Midbrain (tissue), 1 donor: Measurements from ENCODE around the gene EPHA2.
"Not testable (repeated sequence)": the region's sequence is repeated elsewhere in the genome, so short reads cannot be mapped to it uniquely, and the experiment has no call there.

ENCODE experiments used
- DNase-seq: peaks from one replicate; lab custom pipeline; 2025; lab: John Stamatoyannopoulos, UW

Gene EPHA2

DNA sequence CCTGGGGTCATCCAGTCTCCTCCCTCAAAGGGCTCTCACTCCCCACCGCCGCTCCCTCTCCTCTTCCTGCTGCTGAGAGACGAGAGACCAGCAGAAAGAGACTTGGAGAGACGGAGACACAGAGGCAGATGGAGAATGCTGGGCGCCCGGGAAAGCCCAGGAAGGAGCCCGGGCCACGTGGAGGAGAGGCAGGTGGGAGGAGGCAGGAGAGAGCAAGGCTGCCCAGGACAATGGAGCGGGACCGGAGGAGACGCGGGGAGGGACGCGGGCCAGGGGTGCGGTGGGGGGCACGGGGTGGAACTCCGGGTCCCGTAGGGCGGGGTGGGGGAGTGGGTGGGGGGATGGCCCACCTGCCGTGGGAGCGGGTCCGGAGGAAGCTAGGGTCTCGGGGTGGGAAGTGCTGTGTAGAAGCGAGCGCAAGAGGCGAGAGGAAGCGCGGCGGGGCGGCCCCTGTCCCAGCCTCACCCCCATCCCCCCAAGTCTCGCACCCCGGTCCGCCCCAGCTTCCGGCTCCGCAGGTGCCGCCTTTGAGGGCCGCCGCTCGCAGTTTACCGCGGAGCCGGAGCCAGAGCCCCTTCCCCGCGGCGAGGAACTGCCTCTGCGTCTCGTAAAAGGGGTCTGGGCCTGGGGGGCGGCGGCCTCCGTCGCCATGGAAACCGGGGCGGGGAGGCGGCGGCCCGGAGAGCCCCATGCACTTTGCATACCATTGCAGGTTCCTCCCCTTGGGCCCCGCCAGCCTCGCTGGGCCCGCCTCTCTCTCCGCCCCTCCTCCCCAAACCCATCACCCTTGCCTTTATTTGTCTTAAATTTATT is 11.7 kb upstream of the EPHA2 start:
- DNase-seq, result no peak

GRCh38 chr1:16166117-16166516 is 10.2 kb upstream of the EPHA2 start:
- no peak for DNase-seq

- no peak for DNase-seq
Observed at GRCh38 chr1:16165548-16165947, 9.7 kb upstream of the EPHA2 start.

DNA sequence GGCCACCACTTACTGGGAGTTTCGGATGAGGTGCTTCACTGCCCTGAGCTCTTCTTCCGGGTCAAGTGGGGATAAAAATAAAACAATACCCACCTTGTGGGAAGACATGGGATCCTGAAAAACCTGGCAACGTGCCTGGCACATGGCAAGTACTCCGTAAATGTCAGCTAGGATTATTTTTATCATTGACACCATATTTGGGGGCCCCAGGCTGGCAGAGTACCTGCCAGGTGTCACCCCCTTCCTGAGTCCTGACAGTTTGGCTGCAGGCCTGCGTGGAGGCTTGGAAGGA is 9.2 kb upstream of the EPHA2 start:
- no peak for DNase-seq

DNA sequence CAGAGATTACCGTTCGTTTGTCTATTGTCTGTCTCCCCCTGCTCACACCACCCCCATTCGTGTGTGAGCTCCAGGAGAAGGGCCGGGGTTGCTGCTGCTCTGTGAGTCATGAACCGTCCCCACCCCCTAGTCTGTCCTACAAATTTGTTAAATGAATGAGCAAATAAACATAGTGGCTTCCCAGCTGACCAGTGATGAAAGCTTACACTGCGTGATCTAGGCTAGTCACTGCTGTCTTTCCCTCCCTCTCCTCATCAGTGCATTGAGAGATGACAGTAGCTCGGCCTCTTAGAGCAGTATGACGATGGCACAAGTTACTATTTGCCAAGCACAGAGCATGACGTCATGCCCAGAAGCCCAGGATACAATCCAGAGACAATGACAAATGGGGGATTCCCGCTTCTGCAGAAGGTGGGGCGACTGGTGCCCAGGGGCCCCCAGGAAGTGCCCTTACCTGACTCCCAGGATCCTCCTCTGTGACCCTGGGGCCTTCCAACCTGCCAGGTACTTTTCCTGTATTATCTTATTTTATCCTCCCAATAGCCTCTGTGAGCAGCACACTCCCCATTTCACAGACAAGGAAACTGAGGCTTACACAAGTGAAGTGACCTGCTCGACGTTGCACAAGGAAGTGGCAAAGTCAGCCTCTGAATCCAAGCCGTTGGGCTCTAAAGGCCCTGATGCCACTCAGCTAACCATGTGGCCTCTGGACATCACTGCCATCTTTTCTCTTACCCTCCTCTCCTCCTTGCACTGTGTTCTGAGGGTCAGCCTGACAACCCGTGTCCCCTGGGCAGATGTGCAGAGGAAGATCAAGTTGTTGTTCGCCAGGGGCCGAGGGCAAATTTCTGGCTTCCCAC is 8.6 kb upstream of the EPHA2 start:
- DNase-seq, result no peak

DNA sequence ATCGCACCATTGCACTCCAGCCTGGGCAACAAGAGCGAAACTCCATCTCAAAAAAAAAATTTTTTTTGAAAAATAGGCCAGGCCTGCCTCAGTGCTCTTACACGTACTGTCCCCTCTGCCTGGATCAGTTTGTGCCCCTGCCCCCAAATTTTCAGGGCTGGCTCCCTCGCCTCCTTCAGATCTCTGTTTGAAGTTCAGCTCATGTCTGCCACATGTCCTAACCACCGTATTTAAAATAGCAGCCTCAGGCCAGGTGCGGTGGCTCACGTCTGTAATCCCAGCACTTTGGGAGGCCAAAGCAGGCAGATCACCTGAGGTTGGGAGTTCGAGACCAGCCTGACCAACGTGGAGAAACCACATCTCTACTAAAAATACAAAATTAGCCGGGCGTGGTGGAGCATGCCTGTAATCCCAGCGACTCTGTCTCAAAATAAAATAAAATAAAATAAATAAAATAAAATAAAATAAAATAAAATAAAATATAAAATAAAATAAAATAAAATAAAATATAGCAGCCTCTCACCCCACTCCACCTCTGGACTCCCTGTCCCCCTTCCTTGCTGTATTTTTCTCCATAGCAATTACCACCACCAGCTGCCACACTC is 7.8 kb upstream of the EPHA2 start:
- DNase-seq, result not testable (repeated sequence)

- DNase-seq, result no peak
Observed at GRCh38 chr1:16162163-16162822, 6.4 kb upstream of the EPHA2 start.

- no peak for DNase-seq
Observed at GRCh38 chr1:16161717-16162116, 5.8 kb upstream of the EPHA2 start.

DNA sequence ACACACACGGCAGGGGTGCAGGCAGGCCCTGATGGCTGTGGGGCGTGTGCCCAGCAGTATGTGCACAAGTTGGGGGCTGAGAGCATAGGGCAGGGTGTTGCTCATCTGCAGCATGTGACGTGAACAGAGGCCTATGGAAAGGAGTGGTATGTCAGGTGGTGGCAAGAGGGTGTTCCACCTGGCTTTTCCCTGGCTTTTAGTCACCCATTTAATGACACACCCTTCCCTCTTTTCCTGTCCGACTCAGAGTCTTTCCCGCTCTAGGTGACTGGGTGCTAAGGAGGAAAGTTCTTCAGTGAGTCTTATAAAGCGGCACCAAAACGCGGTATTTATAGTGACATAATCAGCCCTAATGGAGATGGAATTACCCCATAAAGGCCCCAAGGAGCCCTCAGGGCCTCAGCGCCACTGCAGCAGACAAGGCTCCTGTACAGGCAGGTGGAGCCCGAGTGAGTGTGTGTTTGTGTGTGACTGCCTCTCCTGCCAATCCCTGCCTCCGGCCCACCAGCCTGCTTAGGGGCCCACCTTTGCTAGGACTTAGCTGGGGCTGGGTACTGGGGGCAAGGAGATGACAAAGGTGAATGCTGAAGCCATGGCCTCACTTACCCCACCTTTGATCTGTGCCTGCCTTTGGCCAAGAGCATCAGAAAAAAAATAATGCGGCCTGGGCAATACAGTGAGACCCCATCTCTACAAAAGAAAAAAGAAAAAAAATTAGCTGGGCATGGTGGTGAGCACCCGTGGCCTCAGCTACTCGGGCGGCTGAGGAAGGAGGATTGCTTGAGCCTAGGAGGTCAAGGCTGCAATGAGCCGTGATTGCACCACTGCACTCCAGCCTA is 3.3 kb upstream of the EPHA2 start:
- no peak for DNase-seq

DNA sequence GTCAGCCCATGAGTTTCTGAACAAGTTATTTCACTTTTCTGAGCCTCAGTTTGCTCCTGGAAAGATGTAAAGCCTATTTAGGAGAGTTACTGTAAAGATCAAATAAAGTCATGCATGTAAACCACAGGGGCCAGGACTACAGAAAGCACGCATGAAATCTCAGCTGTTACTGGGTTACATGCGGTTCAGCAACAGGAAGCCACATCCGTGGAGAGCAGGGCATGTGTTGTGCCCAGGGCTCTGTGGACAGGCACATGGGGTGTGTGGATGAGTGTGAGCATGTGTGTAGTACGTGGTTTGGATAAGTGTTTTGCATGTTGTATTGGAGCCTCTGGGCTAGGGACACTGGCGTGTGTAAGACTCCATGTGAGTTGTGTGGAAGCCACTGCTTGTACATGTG is 2.2 kb upstream of the EPHA2 start:
- no peak for DNase-seq

DNA sequence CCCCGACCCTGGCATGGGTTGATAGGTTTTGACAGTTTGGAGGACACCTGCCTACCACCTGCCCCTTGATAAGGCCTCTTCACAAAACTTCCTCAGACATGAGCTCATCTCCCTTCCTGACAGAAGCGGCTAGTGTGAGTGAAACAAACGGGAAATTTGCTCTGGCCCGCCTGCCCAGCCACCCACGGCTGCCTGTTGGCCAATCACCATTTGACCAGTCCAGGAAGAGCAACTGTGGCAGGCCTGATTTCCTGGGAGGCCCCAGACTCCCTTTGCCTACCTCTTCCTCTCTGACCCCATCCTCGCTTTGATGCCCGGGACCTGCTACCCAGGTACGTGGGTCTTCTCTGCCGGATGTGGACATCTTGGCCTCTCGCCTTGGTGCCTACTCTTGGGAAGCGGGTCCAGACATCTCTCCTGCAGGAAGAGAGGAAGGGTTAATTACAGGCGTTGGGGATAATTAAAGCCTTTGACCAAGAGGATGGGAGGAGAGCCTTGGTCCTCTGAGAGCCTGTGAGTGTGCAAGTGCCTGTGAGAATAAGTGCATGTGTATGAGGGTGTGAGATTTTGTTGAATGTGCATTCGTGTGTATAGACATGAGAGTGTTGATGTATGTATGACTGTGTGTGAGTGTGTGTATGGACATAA is 1.1 kb upstream of the EPHA2 start:
- no peak for DNase-seq

DNA sequence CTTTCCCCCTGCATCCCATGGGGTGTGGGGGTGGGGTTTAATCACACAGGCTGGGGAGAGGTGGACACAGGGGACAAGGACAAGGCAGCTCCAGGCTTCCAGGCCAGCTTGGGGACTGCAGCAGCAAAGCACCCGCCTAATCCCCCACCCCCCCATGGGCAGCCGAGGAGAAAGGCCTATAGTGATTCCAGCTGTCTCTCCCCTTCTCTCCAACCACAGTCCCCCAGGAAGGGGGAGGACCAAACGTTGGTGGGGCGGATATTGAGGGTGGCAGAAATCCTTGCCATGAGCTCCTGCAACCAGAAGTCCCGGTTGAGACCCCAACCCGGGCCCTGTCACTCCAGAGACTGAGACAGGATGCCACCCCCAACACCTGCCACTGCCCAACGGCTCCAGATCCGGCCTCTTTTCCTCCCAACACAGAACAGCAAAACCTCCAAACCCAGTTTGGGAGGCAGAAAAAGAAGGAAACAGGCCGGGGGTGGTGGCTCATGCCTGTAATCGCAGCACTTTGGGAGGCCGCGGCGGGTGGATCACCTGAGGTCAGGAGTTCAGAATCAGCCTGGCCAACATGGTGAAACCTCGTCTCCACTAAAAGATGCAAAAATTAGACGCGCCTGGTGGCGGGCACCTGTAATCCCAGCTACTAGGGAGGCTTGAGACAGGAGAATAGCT is 1.7 kb downstream of the EPHA2 start:
- no peak for DNase-seq

DNA sequence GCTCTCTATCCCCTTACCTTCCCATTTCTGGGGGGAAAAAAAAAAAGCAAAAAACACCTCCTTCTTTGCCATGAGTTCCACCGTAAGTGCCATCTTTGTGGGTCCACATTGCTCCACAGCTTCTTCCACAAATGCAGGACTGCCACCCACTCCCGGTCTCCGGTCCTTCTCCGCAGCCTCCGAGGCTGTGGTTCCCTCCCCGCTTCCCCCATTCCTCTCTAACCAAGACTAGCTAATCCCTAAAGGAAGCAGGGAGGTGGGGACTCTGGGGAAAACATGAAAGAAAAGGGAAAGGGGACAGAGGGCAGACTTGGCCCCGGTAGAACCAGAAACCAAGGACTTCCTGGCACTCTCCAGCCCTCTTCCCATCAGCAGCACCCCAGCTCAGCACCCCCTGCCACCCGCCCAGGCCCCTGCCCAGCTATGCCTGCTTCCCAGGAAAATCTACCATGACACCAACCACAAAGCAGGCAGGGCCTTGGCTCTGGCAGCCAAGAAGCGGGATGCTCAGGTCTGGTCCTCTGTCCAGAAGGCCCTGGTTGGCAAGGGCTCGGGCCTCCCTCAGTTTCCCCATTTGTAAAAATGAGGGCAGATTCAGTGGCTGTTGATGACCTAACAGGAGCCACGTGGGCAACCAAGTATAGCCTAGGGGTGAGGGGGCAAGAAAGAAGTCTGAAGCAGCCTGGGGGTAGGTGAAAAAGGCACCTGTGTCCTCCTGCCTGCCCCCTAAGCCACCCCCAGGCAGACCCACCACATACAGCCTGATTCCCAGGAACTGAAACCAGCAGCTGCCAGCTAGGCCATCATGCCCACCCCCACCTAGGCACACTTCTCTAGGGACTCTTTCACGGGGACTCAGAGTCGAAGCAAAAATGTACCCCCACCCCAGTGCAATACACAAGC is 2.5 kb downstream of the EPHA2 start:
- DNase-seq, result no peak

- no peak for DNase-seq
Observed at GRCh38 chr1:16152481-16153087, 3.3 kb downstream of the EPHA2 start.

DNA sequence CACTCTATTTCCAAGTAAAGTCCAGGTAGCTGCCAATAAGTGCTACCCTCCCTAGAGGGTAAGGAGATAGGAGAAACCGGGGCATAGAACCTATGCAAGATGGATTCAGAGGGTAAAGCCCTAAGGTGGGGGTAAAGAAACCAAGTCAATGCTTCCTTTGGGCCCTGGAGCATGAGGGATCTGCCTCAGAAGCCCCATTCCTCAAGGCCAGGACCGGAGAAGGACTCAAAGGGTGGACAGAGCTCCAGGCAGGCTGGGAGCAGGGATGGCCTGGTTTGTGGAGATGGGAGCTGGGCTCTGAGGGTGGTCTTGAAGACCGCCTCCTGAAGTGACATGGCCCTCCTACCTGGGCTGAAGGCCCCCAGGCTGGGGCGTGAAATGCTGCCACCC is 3.9 kb downstream of the EPHA2 start:
- DNase-seq, result no peak

DNA sequence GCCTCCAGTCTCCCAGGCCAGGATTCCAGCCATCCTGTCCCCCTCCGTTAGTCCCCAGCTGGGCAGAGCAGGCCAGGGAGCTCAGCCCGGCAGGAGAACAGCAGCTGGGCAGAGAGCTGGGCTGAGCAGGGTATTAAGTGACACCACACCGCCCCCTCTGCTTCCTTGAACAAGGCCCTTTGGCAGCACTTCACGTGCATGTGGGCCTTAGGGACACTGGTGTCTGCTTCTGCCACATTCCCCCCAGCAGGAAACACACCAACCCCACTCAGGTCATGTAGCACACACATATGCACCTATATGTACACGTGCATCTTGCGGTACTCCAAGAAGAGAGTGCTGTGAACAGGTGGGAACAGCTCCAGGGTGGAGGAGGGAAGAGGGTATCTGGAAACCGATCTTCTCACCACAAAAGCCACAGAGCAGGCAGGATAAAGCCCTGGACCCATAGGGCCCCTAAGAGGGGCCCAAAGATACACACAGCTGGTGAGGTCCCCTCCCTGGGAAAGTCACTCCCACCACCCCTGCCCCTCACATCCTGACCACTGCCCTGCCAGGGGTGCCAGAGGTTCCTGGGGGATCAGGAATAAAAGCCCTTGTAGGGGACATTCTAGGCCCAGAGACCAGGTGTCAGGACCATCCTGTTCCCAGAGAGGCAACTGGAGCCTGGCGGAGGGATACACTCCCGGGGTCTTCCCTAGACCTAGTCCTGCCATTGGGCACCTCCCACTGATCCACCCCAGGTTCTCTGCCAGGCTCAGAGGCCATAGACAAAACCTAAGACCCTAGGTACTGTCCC is 4.5 kb downstream of the EPHA2 start:
- DNase-seq, result no peak

GRCh38 chr1:16150508-16150907 is 5.4 kb downstream of the EPHA2 start:
- DNase-seq, result no peak
